MCF 10A (cell line): Measurements from ENCODE around the gene EXT2. TPM values are rescaled to one million over a fixed set of nuclear protein-coding genes. Genes with fewer than 3 reads are reported as not detected.
A peak's percentile ranks its signal among the peaks of the same experiment; 100 is the strongest.

Experiments
- BruUV-seq: library from RNA; stranded (reverse); fragments of 400-500 nt; replicated peaks from 2 replicates; lab custom pipeline; 2021; lab: Mats Ljungman, UMichigan
- CTCF ChIA-PET: fragments of 300-600 bp; sonication (Branson Sonifier 250); formaldehyde crosslinking; extraction: SDS; loops from one replicate; lab custom pipeline; 2021; ENCODE audit warnings: antibody characterized with exemption, inconsistent platforms; lab: Yijun Ruan, JAX
- POLR2A ChIA-PET: fragments of 300-600, 350-650 bp; sonication (Branson Sonifier 250); formaldehyde crosslinking; extraction: SDS; loops from one replicate; lab custom pipeline; 2020; ENCODE audit warnings: antibody characterized with exemption, inconsistent platforms; lab: Yijun Ruan, JAX
- DNase-seq: peaks from one replicate; pipeline ENCODE4 v3.0.0-alpha.2; 2018; ENCODE audit not compliant: unreplicated experiment
- H3K27ac Mint-ChIP-seq: one replicate; pipeline ENCODE4 v1.8.0; 2022; ENCODE audit warnings: mild to moderate bottlenecking, low read depth, mixed read lengths; ENCODE audit not compliant: unreplicated experiment
- H3K27me3 Mint-ChIP-seq: one replicate; pipeline ENCODE4 v1.8.0; 2022; ENCODE audit warnings: mixed read lengths; ENCODE audit not compliant: insufficient read depth, unreplicated experiment
- H3K36me3 Mint-ChIP-seq: one replicate; pipeline ENCODE4 v1.8.0; 2022; ENCODE audit warnings: mild to moderate bottlenecking, moderate library complexity, mixed read lengths; ENCODE audit not compliant: insufficient read depth, unreplicated experiment
- H3K4me1 Mint-ChIP-seq: one replicate; pipeline ENCODE4 v1.8.0; 2022; ENCODE audit warnings: mixed read lengths; ENCODE audit not compliant: insufficient read depth, unreplicated experiment
- H3K4me3 Mint-ChIP-seq: one replicate; pipeline ENCODE4 v1.8.0; 2022; ENCODE audit warnings: mild to moderate bottlenecking, moderate library complexity, mixed read lengths; ENCODE audit not compliant: unreplicated experiment
- H3K9me3 Mint-ChIP-seq: one replicate; pipeline ENCODE4 v1.8.0; 2022; ENCODE audit warnings: mixed read lengths; ENCODE audit not compliant: unreplicated experiment
- CTCF ChIP-seq: fragments of 200-600 bp; IDR thresholded peaks from one replicate; pipeline ENCODE4 v1.8.0; 2022; ENCODE audit warnings: antibody characterized with exemption, mild to moderate bottlenecking; ENCODE audit not compliant: unreplicated experiment
- intact Hi-C: fragments of 100-400 bp; cut with micrococcal nuclease; formaldehyde crosslinking; loops from 2 replicates; pipeline ENCODE4 v1.14.1; 2022
- total RNA-seq: library from RNA; stranded (reverse); gene quantifications from 2 replicates; pipeline ENCODE4 v1.2.3, GENCODE V29; 2022

EXT2 gene
- total RNA-seq, 1 experiment from 2014 or later = 73.1 TPM

GRCh38 chr11:44128729-44129128 is 33.3 kb downstream of the EXT2 start:
- intact Hi-C loops = no loop called here
- no peaks in the 10 kb centered on the region for H3K27me3 Mint-ChIP-seq
- no TSS peak for BruUV-seq
- no peak for TF ChIP-seq CTCF
- no peak overlapping the region for H3K27ac Mint-ChIP-seq
- DNase-seq = no peak
- ChIA-PET POLR2A (no interaction called here), CTCF (no interaction called here)
- no peaks in the 10 kb centered on the region for H3K9me3 Mint-ChIP-seq
- H3K4me1 Mint-ChIP-seq = no peaks in the 10 kb centered on the region
- H3K36me3 Mint-ChIP-seq = peaks cover 47% of the 10 kb centered on the region
- H3K4me3 Mint-ChIP-seq = no peak overlapping the region

GRCh38 chr11:44130751-44131150 is 35.3 kb downstream of the EXT2 start:
- Mint-ChIP-seq H3K27ac (no peak overlapping the region), H3K9me3 (no peaks in the 10 kb centered on the region), H3K27me3 (no peaks in the 10 kb centered on the region), H3K36me3 (peaks cover 48% of the 10 kb centered on the region), H3K4me1 (no peaks in the 10 kb centered on the region), H3K4me3 (no peak overlapping the region)
- TF ChIP-seq CTCF = no peak
- intact Hi-C loops = no loop called here
- no TSS peak for BruUV-seq
- CTCF ChIA-PET = interaction anchor here (0.6 to 2.1 kb wide), 4 partner anchors 10 to 391 kb away, joined by 3 to 5 read pairs (median 4); no protein-coding TSS in a partner anchor
- DNase-seq = no peak
- POLR2A ChIA-PET = no interaction called here

GRCh38 chr11:44133335-44133946 is 38.0 kb downstream of the EXT2 start:
- Mint-ChIP-seq H3K27me3 (no peaks in the 10 kb centered on the region), H3K27ac (no peak overlapping the region), H3K4me1 (peaks cover 6% of the 10 kb centered on the region), H3K4me3 (no peak overlapping the region), H3K36me3 (peaks cover 24% of the 10 kb centered on the region), H3K9me3 (no peaks in the 10 kb centered on the region)
- peak; percentile 41 for TF ChIP-seq CTCF
- ChIA-PET POLR2A (interaction anchor here (0.6 to 1.3 kb wide), 3 partner anchors 11 to 28 kb away, joined by 3 to 4 read pairs (median 3); no protein-coding TSS in a partner anchor), CTCF (interaction anchor here (0.5 to 3.3 kb wide), 13 partner anchors 13 to 431 kb away, joined by 3 to 25 read pairs (median 4); no protein-coding TSS in a partner anchor)
- no TSS peak for BruUV-seq
- peak; percentile 33 for DNase-seq
- intact Hi-C loops = loop anchor here (1.0 to 2.0 kb wide), 2 partner anchors 153 to 405 kb away; no protein-coding TSS in a partner anchor

GRCh38 chr11:44134625-44135024 is 39.1 kb downstream of the EXT2 start:
- H3K36me3 Mint-ChIP-seq = peaks cover 29% of the 10 kb centered on the region
- no peaks in the 10 kb centered on the region for H3K27me3 Mint-ChIP-seq
- ChIA-PET POLR2A (interaction anchor here (0.7 kb wide), 2 partner anchors 159 to 491 kb away, joined by 3 read pairs; no protein-coding TSS in a partner anchor), CTCF (interaction anchor here (0.6 to 3.3 kb wide), 11 partner anchors 13 to 405 kb away, joined by 3 to 25 read pairs (median 3); no protein-coding TSS in a partner anchor)
- no peak overlapping the region for H3K4me3 Mint-ChIP-seq
- no TSS peak for BruUV-seq
- peaks cover 6% of the 10 kb centered on the region for H3K4me1 Mint-ChIP-seq
- TF ChIP-seq CTCF = no peak
- no peak for DNase-seq
- H3K27ac Mint-ChIP-seq = no peak overlapping the region
- no peaks in the 10 kb centered on the region for H3K9me3 Mint-ChIP-seq
- intact Hi-C loops = no loop called here
